ENCODE results near the gene CSTPP1. TPM values are rescaled to one million over a fixed set of nuclear protein-coding genes. Genes with fewer than 3 reads are reported as not detected.

CSTPP1 gene
- total and polyA plus RNA-seq, 2 donors (not counting 3 experiments of a cell fraction or from before 2014, with no cell fraction given): 25.9 to 38.2 TPM

DNA sequence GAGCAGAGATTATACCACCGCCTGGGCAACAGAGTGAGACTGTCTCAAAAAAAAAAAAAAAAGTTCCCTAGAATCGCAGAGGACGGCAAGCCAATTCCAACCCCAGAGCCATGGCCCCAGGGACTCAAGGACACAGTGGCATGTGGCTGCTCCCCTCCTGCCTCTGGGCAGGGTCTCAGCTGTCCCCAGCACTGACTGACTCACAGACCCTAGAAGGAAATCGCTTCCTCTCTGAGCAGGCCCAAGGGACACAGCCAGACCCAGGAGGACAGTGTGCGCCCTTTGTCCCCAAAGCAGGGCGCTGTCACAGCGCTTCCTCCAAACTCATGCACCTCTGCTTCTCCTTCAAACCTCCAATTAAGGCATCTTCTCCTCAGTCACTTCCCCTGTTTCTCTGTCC lies 247.4 kb downstream of the CSTPP1 start:
- FAIRE-seq (no peak), DNase-seq (ENCODE audit: low read depth, low spot score) (no peak)
- intact Hi-C loops (cut with micrococcal nuclease): no loop called here
- Histone ChIP-seq H3K4me1 (ENCODE audit: control insufficient read depth, extremely low read depth, insufficient read depth, low read length) (peaks cover 16% of the 10 kb centered on the region), H3K36me3 (ENCODE audit: control insufficient read depth in 2 of 2, extremely low read depth in 1 of 2, insufficient read depth in 2 of 2, low read length in 2 of 2) (peaks cover 0 to 7% of the 10 kb centered on the region in 2 experiments), H3K9me3 (replicated peaks; ENCODE audit: control insufficient read depth, insufficient read depth, low read length) (no peaks in the 10 kb centered on the region), H3K27me3 (ENCODE audit: control insufficient read depth in 2 of 2, insufficient read depth in 2 of 2, low read length in 2 of 2) (peaks cover 0 to 3% of the 10 kb centered on the region in 2 experiments), H3K9ac (replicated peaks; ENCODE audit: extremely low read depth, insufficient read depth, low read length) (no peak overlapping the region), H3K79me2 (ENCODE audit: control insufficient read depth, insufficient read depth, low read length) (no peaks in the 10 kb centered on the region), H3K27ac (ENCODE audit: insufficient read depth, low read depth, low read length) (no peak overlapping the region), H3K9me1 (replicated peaks; ENCODE audit: control insufficient read depth, extremely low read depth, insufficient read depth, low read length) (no peaks in the 10 kb centered on the region), H2AFZ (ENCODE audit: low read depth, low read length) (no peak overlapping the region), H3K4me3 (replicated peaks in 1 of 3; ENCODE audit: insufficient read depth in 1 of 3, low read depth in 1 of 3, low read length in 3 of 3) (no peak overlapping the region), H4K20me1 (replicated peaks; ENCODE audit: control insufficient read depth, extremely low read depth, insufficient read depth, low read length) (no peaks in the 10 kb centered on the region), H3K4me2 (ENCODE audit: insufficient read depth, low read length) (no peak overlapping the region)
- ChIA-PET CTCF (interaction anchor here (2.1 kb wide), 1 partner anchor 31 kb away, joined by 11 read pairs; the partner anchor contains the start of gene DDB2), POLR2A (interaction anchor here (1.6 kb wide), 1 partner anchor 31 kb away, joined by 5 read pairs; the partner anchor contains the start of gene DDB2)
- dilution Hi-C loops (cut with MboI; ENCODE audit: extremely low pct_ligation_motif_present, low sequenced_read_pairs): no loop called here
- TSS peak; percentile 10 for BruUV-seq (replicated peaks)
- TF ChIP-seq MYC (IDR thresholded peaks at IDR 0.05; ENCODE audit: low read depth, low read length) (no peak), JUN (IDR thresholded peaks at IDR 0.05; ENCODE audit: borderline replicate concordance, insufficient read depth, insufficient read length, low read depth) (no peak), EZH2 (IDR thresholded peaks at IDR 0.05; ENCODE audit: borderline replicate concordance, low read depth, low read length, severe bottlenecking) (no peak), GATA2 (IDR thresholded peaks at IDR 0.05; ENCODE audit: insufficient read depth, insufficient read length, low read depth, low read length) (no peak), FOS (IDR thresholded peaks at IDR 0.05; ENCODE audit: borderline replicate concordance, insufficient read depth, low read length) (no peak), POLR2A (IDR thresholded peaks at IDR 0.05; ENCODE audit: low read depth, low read length) (no peak), POLR2AphosphoS5 (IDR thresholded peaks at IDR 0.05; ENCODE audit: insufficient read depth, low read depth, low read length) (no peak)
- TF ChIP-seq, protein P1, sequence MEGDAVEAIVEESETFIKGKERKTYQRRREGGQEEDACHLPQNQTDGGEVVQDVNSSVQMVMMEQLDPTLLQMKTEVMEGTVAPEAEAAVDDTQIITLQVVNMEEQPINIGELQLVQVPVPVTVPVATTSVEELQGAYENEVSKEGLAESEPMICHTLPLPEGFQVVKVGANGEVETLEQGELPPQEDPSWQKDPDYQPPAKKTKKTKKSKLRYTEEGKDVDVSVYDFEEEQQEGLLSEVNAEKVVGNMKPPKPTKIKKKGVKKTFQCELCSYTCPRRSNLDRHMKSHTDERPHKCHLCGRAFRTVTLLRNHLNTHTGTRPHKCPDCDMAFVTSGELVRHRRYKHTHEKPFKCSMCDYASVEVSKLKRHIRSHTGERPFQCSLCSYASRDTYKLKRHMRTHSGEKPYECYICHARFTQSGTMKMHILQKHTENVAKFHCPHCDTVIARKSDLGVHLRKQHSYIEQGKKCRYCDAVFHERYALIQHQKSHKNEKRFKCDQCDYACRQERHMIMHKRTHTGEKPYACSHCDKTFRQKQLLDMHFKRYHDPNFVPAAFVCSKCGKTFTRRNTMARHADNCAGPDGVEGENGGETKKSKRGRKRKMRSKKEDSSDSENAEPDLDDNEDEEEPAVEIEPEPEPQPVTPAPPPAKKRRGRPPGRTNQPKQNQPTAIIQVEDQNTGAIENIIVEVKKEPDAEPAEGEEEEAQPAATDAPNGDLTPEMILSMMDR (IDR thresholded peaks at IDR 0.05; ENCODE audit: extremely low read depth in 1 of 2, insufficient read depth in 1 of 2, low read depth in 1 of 2, low read length in 2 of 2): no peak
- TF ChIP-seq, protein P2, sequence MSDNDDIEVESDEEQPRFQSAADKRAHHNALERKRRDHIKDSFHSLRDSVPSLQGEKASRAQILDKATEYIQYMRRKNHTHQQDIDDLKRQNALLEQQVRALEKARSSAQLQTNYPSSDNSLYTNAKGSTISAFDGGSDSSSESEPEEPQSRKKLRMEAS (IDR thresholded peaks at IDR 0.05; ENCODE audit: insufficient read depth, insufficient read length): no peak

Measured in endothelial cell of umbilical vein (primary cell).